ENCODE data around the gene DPAGT1. TPM values are rescaled to one million over a fixed set of nuclear protein-coding genes. Genes with fewer than 3 reads are reported as not detected.

DPAGT1 gene
- total and polyA plus RNA-seq, 2 experiments from 2014 or later: 37.2 to 52.6 TPM

DNA sequence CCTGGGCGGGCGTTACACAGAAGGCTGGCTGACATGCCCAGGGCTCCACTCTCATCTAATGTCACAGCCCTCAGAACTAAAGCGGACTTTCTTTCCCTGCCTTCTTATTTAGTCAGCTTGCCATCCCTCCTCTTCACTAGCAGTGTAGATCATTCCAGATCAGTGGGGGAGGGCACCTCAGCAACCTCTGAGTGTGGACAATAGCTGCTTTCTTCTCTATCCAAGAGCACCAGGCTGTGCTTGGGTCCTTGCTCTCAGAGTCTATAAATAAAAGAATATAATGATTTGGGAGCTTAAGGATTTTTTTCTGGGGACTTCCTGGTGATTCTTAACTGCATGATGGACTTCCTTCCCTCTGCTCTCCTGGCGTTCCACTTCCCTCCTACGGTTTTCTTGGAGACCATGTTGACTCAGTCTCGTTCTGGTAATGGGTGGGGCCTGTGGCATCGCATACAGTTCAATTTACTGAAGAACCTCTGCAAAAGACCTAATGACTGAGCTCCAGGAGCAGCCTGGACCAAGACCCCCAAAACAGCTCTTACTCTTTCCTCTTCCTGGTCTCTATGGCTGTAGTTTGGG is 19.9 kb downstream of the DPAGT1 start:
- Mint-ChIP-seq H3K4me3 (no peak overlapping the region), H3K9me3 (no peaks in the 10 kb centered on the region; the same call in 2 of the 3 replicates), H3K36me3 (ENCODE audit: low read depth) (peaks cover 51% of the 10 kb centered on the region), H3K4me1 (peaks cover 2% of the 10 kb centered on the region; the same call in 1 of the 3 replicates), H3K27me3 (ENCODE audit: insufficient read depth, low read depth, poor library complexity) (peaks cover 3% of the 10 kb centered on the region), H3K27ac (no peak overlapping the region)
- Histone ChIP-seq H3K27me3 (ENCODE audit: insufficient read depth) (no peaks in the 10 kb centered on the region), H3F3A (replicated peaks; ENCODE audit: low read depth) (peaks cover 6% of the 10 kb centered on the region; the same call in 1 of the 2 replicates), H3K79me2 (replicated peaks; ENCODE audit: insufficient read depth) (peaks cover 12% of the 10 kb centered on the region), H3K4me2 (no peak overlapping the region), H3K4me3 (no peak overlapping the region), H4K20me1 (replicated peaks; ENCODE audit: insufficient read depth) (no peaks in the 10 kb centered on the region; the same call in 1 of the 2 replicates), H3K9me2 (ENCODE audit: insufficient read depth) (no peaks in the 10 kb centered on the region), H3K27ac (ENCODE audit: low read depth) (no peak overlapping the region), H3K36me3 (ENCODE audit: insufficient read depth) (peaks cover 11% of the 10 kb centered on the region; the same call in 1 of the 2 replicates), H3K4me1 (ENCODE audit: insufficient read depth) (peaks cover 4% of the 10 kb centered on the region; the same call in 1 of the 2 replicates), H2AFZ (no peak overlapping the region)
- ATAC-seq (no peak), DNase-seq (ENCODE audit: low spot score) (no peak)
- no peak for TF ChIP-seq ZNF462 (CRISPR knock-in tag; IDR thresholded peaks at IDR 0.05)
- no peak for TF ChIP-seq ETS1 (IDR thresholded peaks at IDR 0.05)
- no peak for TF ChIP-seq EZH2phosphoT487 (IDR thresholded peaks at IDR 0.05; ENCODE audit: unreplicated experiment)
- no peak for TF ChIP-seq POLR2AphosphoS5 (IDR thresholded peaks at IDR 0.05; ENCODE audit: low read depth)
- TF ChIP-seq CREB1 (CRISPR knock-in tag; IDR thresholded peaks at IDR 0.05; ENCODE audit: low read depth): no peak
- TF ChIP-seq NANOG (IDR thresholded peaks at IDR 0.05; ENCODE audit: borderline replicate concordance): no peak
- no peak for TF ChIP-seq EZH2 (IDR thresholded peaks at IDR 0.05; ENCODE audit: low read depth, unreplicated experiment)
- TF ChIP-seq, protein P1, sequence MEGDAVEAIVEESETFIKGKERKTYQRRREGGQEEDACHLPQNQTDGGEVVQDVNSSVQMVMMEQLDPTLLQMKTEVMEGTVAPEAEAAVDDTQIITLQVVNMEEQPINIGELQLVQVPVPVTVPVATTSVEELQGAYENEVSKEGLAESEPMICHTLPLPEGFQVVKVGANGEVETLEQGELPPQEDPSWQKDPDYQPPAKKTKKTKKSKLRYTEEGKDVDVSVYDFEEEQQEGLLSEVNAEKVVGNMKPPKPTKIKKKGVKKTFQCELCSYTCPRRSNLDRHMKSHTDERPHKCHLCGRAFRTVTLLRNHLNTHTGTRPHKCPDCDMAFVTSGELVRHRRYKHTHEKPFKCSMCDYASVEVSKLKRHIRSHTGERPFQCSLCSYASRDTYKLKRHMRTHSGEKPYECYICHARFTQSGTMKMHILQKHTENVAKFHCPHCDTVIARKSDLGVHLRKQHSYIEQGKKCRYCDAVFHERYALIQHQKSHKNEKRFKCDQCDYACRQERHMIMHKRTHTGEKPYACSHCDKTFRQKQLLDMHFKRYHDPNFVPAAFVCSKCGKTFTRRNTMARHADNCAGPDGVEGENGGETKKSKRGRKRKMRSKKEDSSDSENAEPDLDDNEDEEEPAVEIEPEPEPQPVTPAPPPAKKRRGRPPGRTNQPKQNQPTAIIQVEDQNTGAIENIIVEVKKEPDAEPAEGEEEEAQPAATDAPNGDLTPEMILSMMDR (conservative IDR thresholded peaks at IDR 0.05; ENCODE audit: low read depth in 2 of 2): no peak
- no peak for TF ChIP-seq ZNF114 (CRISPR knock-in tag; IDR thresholded peaks at IDR 0.05)
- no peak for TF ChIP-seq JUNB (IDR thresholded peaks at IDR 0.05; ENCODE audit: unreplicated experiment)

All from GM23338 (cell line).